ENCODE results near the gene GAB2. TPM values are rescaled to one million over a fixed set of nuclear protein-coding genes. Genes with fewer than 3 reads are reported as not detected.

Gene GAB2
- total and polyA plus RNA-seq, 7 experiments from 2014 or later, result 0.17 to 42.6 (median 3.5) TPM

GRCh38 chr11:78201096-78201818, 216.4 kb downstream of the GAB2 start:
- H3K27me3 ChIP-seq (ENCODE audit: control insufficient read depth in 2 of 2, insufficient read depth in 2 of 2, low read length in 2 of 2), result no peaks in the 10 kb centered on the region
- ChIA-PET CTCF (interaction anchor here (2.1 kb wide), 1 partner anchor 12 kb away, joined by 9 read pairs; the partner anchor contains the start of genes KCTD21 and USP35), POLR2A (interaction anchor here (0.6 to 6.1 kb wide), 3 partner anchors 11 to 1138 kb away, joined by 3 to 78 read pairs (median 3); partner anchors contain the start of genes KCTD21 and USP35)
- H3K9me3 Mint-ChIP-seq, result no peaks in the 10 kb centered on the region
- H3K4me3 Mint-ChIP-seq, result peak overlapping the region; percentile 46 to 91 (median 82)
- intact Hi-C loops (cut with micrococcal nuclease), result loop anchor here in 1 of 2 donors (5.0 kb wide), 1 partner anchor 371 kb away; the partner anchor contains the start of gene NARS2
- H3K27me3 Mint-ChIP-seq, result no peaks in the 10 kb centered on the region
- H3K4me3 ChIP-seq (ENCODE audit: low read length), result no peak overlapping the region
- no peaks in the 10 kb centered on the region for H3K9me3 ChIP-seq (ENCODE audit: control insufficient read depth in 2 of 3, low read length in 3 of 3)
- H3K4me1 Mint-ChIP-seq, result peaks cover 28 to 66% (median 56%) of the 10 kb centered on the region in 7 donors
- H3K36me3 Mint-ChIP-seq, result peaks cover 0 to 39% (median 7%) of the 10 kb centered on the region in 5 donors
- no peak for ATAC-seq
- H3K27ac ChIP-seq (ENCODE audit: low read depth, low read length), result peak overlapping the region; percentile 91
- H3K27ac Mint-ChIP-seq, result peak overlapping the region; percentile 93 to 100 (median 97)
- peaks cover 0 to 11% (median 0%) of the 10 kb centered on the region in 3 experiments for H3K36me3 ChIP-seq (ENCODE audit: control insufficient read depth in 2 of 3, insufficient read depth in 3 of 3, low read length in 3 of 3)
- H3K4me1 ChIP-seq (ENCODE audit: control insufficient read depth in 2 of 2, insufficient read depth in 2 of 2, low read length in 2 of 2), result peaks cover 19 to 36% of the 10 kb centered on the region in 2 donors
- DNase-seq, result peak in 1 of 9 donors; percentile 24

- ChIA-PET POLR2A (interaction anchor here (0.6 to 6.1 kb wide), 4 partner anchors 11 to 1138 kb away, joined by 3 to 78 read pairs (median 4); partner anchors contain the start of genes ALG8, KCTD21 and USP35), CTCF (interaction anchor here (2.1 kb wide), 1 partner anchor 12 kb away, joined by 9 read pairs; the partner anchor contains the start of genes KCTD21 and USP35)
- no peak overlapping the region for H3K4me3 ChIP-seq (ENCODE audit: low read length)
- ATAC-seq (no peak), DNase-seq (no peak)
- H3K27me3 ChIP-seq (ENCODE audit: control insufficient read depth in 2 of 2, insufficient read depth in 2 of 2, low read length in 2 of 2), result no peaks in the 10 kb centered on the region
- no peaks in the 10 kb centered on the region for H3K9me3 ChIP-seq (ENCODE audit: control insufficient read depth in 2 of 3, low read length in 3 of 3)
- peaks cover 0 to 38% (median 9%) of the 10 kb centered on the region in 5 donors for H3K36me3 Mint-ChIP-seq
- H3K27ac Mint-ChIP-seq, result peak overlapping the region; percentile 93 to 100 (median 97)
- H3K9me3 Mint-ChIP-seq, result no peaks in the 10 kb centered on the region
- intact Hi-C loops (cut with micrococcal nuclease), result loop anchor here in 1 of 2 donors (5.0 kb wide), 1 partner anchor 372 kb away; the partner anchor contains the start of gene NARS2
- H3K4me1 ChIP-seq (ENCODE audit: control insufficient read depth in 2 of 2, insufficient read depth in 2 of 2, low read length in 2 of 2), result peaks cover 19 to 36% of the 10 kb centered on the region in 2 donors
- H3K27me3 Mint-ChIP-seq, result no peaks in the 10 kb centered on the region
- H3K27ac ChIP-seq (ENCODE audit: low read depth, low read length), result peak overlapping the region; percentile 91
- peak overlapping the region in 2 of 10 donors; percentile 35 to 91 for H3K4me3 Mint-ChIP-seq
- peaks cover 28 to 65% (median 57%) of the 10 kb centered on the region in 7 donors for H3K4me1 Mint-ChIP-seq
- peaks cover 0 to 11% (median 0%) of the 10 kb centered on the region in 3 experiments for H3K36me3 ChIP-seq (ENCODE audit: control insufficient read depth in 2 of 3, insufficient read depth in 3 of 3, low read length in 3 of 3)
Measured at GRCh38 chr11:78200553-78200952, 217.1 kb downstream of the GAB2 start.

- no peak overlapping the region for H3K4me3 Mint-ChIP-seq
- peak overlapping the region; percentile 91 for H3K27ac ChIP-seq (ENCODE audit: low read depth, low read length)
- intact Hi-C loops (cut with micrococcal nuclease), result loop anchor here in 1 of 2 donors (5.0 kb wide), 1 partner anchor 372 kb away; the partner anchor contains the start of gene NARS2
- H3K27ac Mint-ChIP-seq, result peak overlapping the region in 8 of 9 donors; percentile 22 to 100 (median 88)
- H3K9me3 Mint-ChIP-seq, result no peaks in the 10 kb centered on the region
- no peaks in the 10 kb centered on the region for H3K27me3 Mint-ChIP-seq
- DNase-seq, result no peak
- H3K4me1 Mint-ChIP-seq, result peaks cover 28 to 65% (median 53%) of the 10 kb centered on the region in 7 donors
- ChIA-PET CTCF (interaction anchor here (2.1 kb wide), 1 partner anchor 11 kb away, joined by 9 read pairs; the partner anchor contains the start of genes KCTD21 and USP35), POLR2A (interaction anchor here (0.9 to 6.1 kb wide), 3 partner anchors 10 to 61 kb away, joined by 3 to 78 read pairs (median 5); partner anchors contain the start of genes ALG8, KCTD21 and USP35)
- peaks cover 0 to 11% (median 0%) of the 10 kb centered on the region in 3 experiments for H3K36me3 ChIP-seq (ENCODE audit: control insufficient read depth in 2 of 3, insufficient read depth in 3 of 3, low read length in 3 of 3)
- H3K4me1 ChIP-seq (ENCODE audit: control insufficient read depth in 2 of 2, insufficient read depth in 2 of 2, low read length in 2 of 2), result peaks cover 19 to 35% of the 10 kb centered on the region in 2 donors
- H3K36me3 Mint-ChIP-seq, result peaks cover 0 to 37% (median 9%) of the 10 kb centered on the region in 5 donors
- H3K4me3 ChIP-seq (ENCODE audit: low read length), result no peak overlapping the region
- ATAC-seq, result no peak
- no peaks in the 10 kb centered on the region for H3K27me3 ChIP-seq (ENCODE audit: control insufficient read depth in 2 of 2, insufficient read depth in 2 of 2, low read length in 2 of 2)
- no peaks in the 10 kb centered on the region for H3K9me3 ChIP-seq (ENCODE audit: control insufficient read depth in 2 of 3, low read length in 3 of 3)
Measured at GRCh38 chr11:78200061-78200460, 217.6 kb downstream of the GAB2 start.

DNA sequence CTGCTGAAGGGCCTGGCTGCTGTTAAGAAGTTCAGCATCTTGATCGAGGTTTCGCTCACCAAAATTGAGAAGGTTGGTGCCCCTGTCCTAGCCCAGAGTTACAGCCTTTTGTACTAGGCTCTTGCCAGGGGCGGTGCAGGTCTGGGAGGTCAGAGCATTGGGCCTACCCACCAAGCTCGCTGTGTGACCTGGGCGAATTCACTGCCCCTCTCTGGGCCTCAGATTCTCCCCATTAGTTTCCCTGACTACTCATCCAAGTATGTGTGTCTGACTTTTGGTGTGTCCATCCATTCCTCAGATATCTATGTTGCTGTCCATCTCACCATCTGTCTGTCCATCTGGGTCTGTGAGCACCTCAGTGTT, 218.0 kb downstream of the GAB2 start:
- POLR2A ChIA-PET, result interaction anchor here (0.9 to 6.1 kb wide), 2 partner anchors 10 to 61 kb away, joined by 5 to 78 read pairs; partner anchors contain the start of genes ALG8, KCTD21 and USP35

GRCh38 chr11:78199015-78199652, 218.5 kb downstream of the GAB2 start:
- H3K4me3 ChIP-seq (ENCODE audit: low read length), result no peak overlapping the region
- ChIA-PET CTCF (no interaction called here), POLR2A (interaction anchor here (6.1 kb wide), 1 partner anchor 9 kb away, joined by 78 read pairs; the partner anchor contains the start of genes KCTD21 and USP35)
- H3K27ac ChIP-seq (ENCODE audit: low read depth, low read length), result no peak overlapping the region
- ATAC-seq (no peak), DNase-seq (no peak)
- Mint-ChIP-seq H3K4me1 (peaks cover 22 to 64% (median 52%) of the 10 kb centered on the region in 7 donors), H3K4me3 (peak overlapping the region in 1 of 10 donors; percentile 53), H3K27me3 (no peaks in the 10 kb centered on the region), H3K9me3 (no peaks in the 10 kb centered on the region), H3K36me3 (peaks cover 0 to 35% (median 10%) of the 10 kb centered on the region in 5 donors), H3K27ac (peak overlapping the region in 7 of 9 donors; percentile 56 to 95 (median 82))
- intact Hi-C loops (cut with micrococcal nuclease), result no loop called here
- no peaks in the 10 kb centered on the region for H3K9me3 ChIP-seq (ENCODE audit: control insufficient read depth in 2 of 3, low read length in 3 of 3)
- peaks cover 17 to 28% of the 10 kb centered on the region in 2 donors for H3K4me1 ChIP-seq (ENCODE audit: control insufficient read depth in 2 of 2, insufficient read depth in 2 of 2, low read length in 2 of 2)
- no peaks in the 10 kb centered on the region for H3K27me3 ChIP-seq (ENCODE audit: control insufficient read depth in 2 of 2, insufficient read depth in 2 of 2, low read length in 2 of 2)
- H3K36me3 ChIP-seq (ENCODE audit: control insufficient read depth in 2 of 3, insufficient read depth in 3 of 3, low read length in 3 of 3), result peaks cover 0 to 11% (median 0%) of the 10 kb centered on the region in 3 experiments

More for the DNA sequence above, 218.0 kb downstream of the GAB2 start:
- CTCF ChIA-PET, result interaction anchor here (2.1 kb wide), 1 partner anchor 11 kb away, joined by 9 read pairs; the partner anchor contains the start of genes KCTD21 and USP35
- H3K9me3 ChIP-seq (ENCODE audit: control insufficient read depth in 2 of 3, low read length in 3 of 3), result no peaks in the 10 kb centered on the region
- H3K27me3 ChIP-seq (ENCODE audit: control insufficient read depth in 2 of 2, insufficient read depth in 2 of 2, low read length in 2 of 2), result no peaks in the 10 kb centered on the region
- no peak for ATAC-seq
- H3K4me3 ChIP-seq (ENCODE audit: low read length), result no peak overlapping the region
- peaks cover 0 to 11% (median 0%) of the 10 kb centered on the region in 3 experiments for H3K36me3 ChIP-seq (ENCODE audit: control insufficient read depth in 2 of 3, insufficient read depth in 3 of 3, low read length in 3 of 3)
- intact Hi-C loops (cut with micrococcal nuclease), result loop anchor here in 1 of 2 donors (5.0 kb wide), 1 partner anchor 373 kb away; the partner anchor contains the start of gene NARS2
- Mint-ChIP-seq H3K4me3 (no peak overlapping the region), H3K27ac (peak overlapping the region; percentile 0 to 95 (median 81)), H3K4me1 (peaks cover 26 to 64% (median 51%) of the 10 kb centered on the region in 7 donors), H3K27me3 (no peaks in the 10 kb centered on the region), H3K36me3 (peaks cover 0 to 35% (median 10%) of the 10 kb centered on the region in 5 donors), H3K9me3 (no peaks in the 10 kb centered on the region)
- H3K27ac ChIP-seq (ENCODE audit: low read depth, low read length), result no peak overlapping the region
- peaks cover 19 to 31% of the 10 kb centered on the region in 2 donors for H3K4me1 ChIP-seq (ENCODE audit: control insufficient read depth in 2 of 2, insufficient read depth in 2 of 2, low read length in 2 of 2)
- no peak for DNase-seq
